GM23338 (cell line): ENCODE measurements around the gene IKZF1. TPM values are rescaled to one million over a fixed set of nuclear protein-coding genes. Genes with fewer than 3 reads are reported as not detected.

Experiments
- ATAC-seq: fragments of 200-7000 bp; cut with Tn5 transposase; 3 replicates; pipeline ENCODE4 v1.9.1; 2020
- DNase-seq: peaks from one replicate; pipeline ENCODE4 v3.0.0-alpha.2; 2015; ENCODE audit warnings: low spot score
- H2AFZ ChIP-seq: fragments of 200-600 bp; sonication (generic); 2 replicates; pipeline ENCODE4 v1.8.0; 2016; ENCODE audit warnings: antibody characterized with exemption, mild to moderate bottlenecking, moderate library complexity
- H3F3A ChIP-seq: fragments of 200-600 bp; sonication (generic); replicated peaks from 2 replicates; pipeline ENCODE4 v1.8.0; 2017; ENCODE audit warnings: antibody characterized with exemption, mixed run types, low read depth
- H3K27ac ChIP-seq: fragments of 200-600 bp; sonication (generic); 2 replicates; pipeline ENCODE4 v1.6.1; 2016; ENCODE audit warnings: low read depth
- H3K27me3 ChIP-seq: fragments of 200-600 bp; sonication (generic); 2 replicates; pipeline ENCODE4 v1.8.0; 2016; ENCODE audit warnings: mild to moderate bottlenecking, mixed run types, moderate library complexity; ENCODE audit not compliant: insufficient read depth
- H3K36me3 ChIP-seq: fragments of 200-600 bp; sonication (generic); 2 replicates; pipeline ENCODE4 v1.8.0; 2016; ENCODE audit warnings: mild to moderate bottlenecking; ENCODE audit not compliant: insufficient read depth
- H3K4me1 ChIP-seq: fragments of 200-600 bp; sonication (generic); 2 replicates; pipeline ENCODE4 v1.8.0; 2016; ENCODE audit warnings: mild to moderate bottlenecking, moderate library complexity; ENCODE audit not compliant: insufficient read depth
- H3K4me2 ChIP-seq: fragments of 200-600 bp; sonication (generic); 2 replicates; pipeline ENCODE4 v1.7.1; 2017; ENCODE audit warnings: mixed run types
- H3K4me3 ChIP-seq: fragments of 200-600 bp; sonication (generic); 2 replicates; pipeline ENCODE4 v1.6.1; 2016; ENCODE audit warnings: mixed run types
- H3K79me2 ChIP-seq: fragments of 200-600 bp; sonication (generic); replicated peaks from 2 replicates; pipeline ENCODE4 v1.8.0; 2017; ENCODE audit warnings: mild to moderate bottlenecking; ENCODE audit not compliant: insufficient read depth
- H3K9me2 ChIP-seq: fragments of 200-600 bp; sonication (generic); 2 replicates; pipeline ENCODE4 v1.8.0; 2017; ENCODE audit not compliant: insufficient read depth
- H4K20me1 ChIP-seq: fragments of 200-600 bp; sonication (generic); replicated peaks from 2 replicates; pipeline ENCODE4 v1.8.0; 2017; ENCODE audit warnings: mild to moderate bottlenecking; ENCODE audit not compliant: insufficient read depth
- H3K27ac Mint-ChIP-seq: 2 replicates; pipeline ENCODE4 v1.8.0; 2020; ENCODE audit warnings: inconsistent platforms, mild to moderate bottlenecking, moderate library complexity, mixed read lengths
- H3K27me3 Mint-ChIP-seq: 3 replicates; pipeline ENCODE4 v1.8.0; 2022; ENCODE audit warnings: low read depth, mild to moderate bottlenecking, moderate library complexity, mixed read lengths, inconsistent platforms; ENCODE audit not compliant: insufficient read depth, poor library complexity
- H3K36me3 Mint-ChIP-seq: 3 replicates; pipeline ENCODE4 v1.8.0; 2021; ENCODE audit warnings: low read depth, mild to moderate bottlenecking, inconsistent platforms, moderate library complexity, mixed read lengths
- H3K4me1 Mint-ChIP-seq: 3 replicates; pipeline ENCODE4 v1.8.0; 2020; ENCODE audit warnings: mild to moderate bottlenecking, inconsistent platforms, mixed read lengths
- H3K4me3 Mint-ChIP-seq: 3 replicates; pipeline ENCODE4 v1.8.0; 2021; ENCODE audit warnings: moderate library complexity, mild to moderate bottlenecking, inconsistent platforms, mixed read lengths
- H3K9me3 Mint-ChIP-seq: 3 replicates; pipeline ENCODE4 v1.8.0; 2020; ENCODE audit warnings: moderate library complexity, mild to moderate bottlenecking, inconsistent platforms, mixed read lengths
- CREB1 ChIP-seq: fragments of 250-450 bp; sonication (Bioruptor Pico); IDR thresholded peaks from 2 replicates; pipeline ENCODE4 v1.5.0; 2020; ENCODE audit warnings: low read depth, mild to moderate bottlenecking, moderate library complexity
- EZH2 ChIP-seq: fragments of 200-600 bp; sonication (generic); IDR thresholded peaks from one replicate; pipeline ENCODE4 v1.8.0; 2017; ENCODE audit warnings: antibody characterized with exemption, mild to moderate bottlenecking, low read depth; ENCODE audit not compliant: unreplicated experiment
- EZH2phosphoT487 ChIP-seq: fragments of 200-600 bp; sonication (generic); IDR thresholded peaks from one replicate; pipeline ENCODE4 v1.8.1; 2018; ENCODE audit warnings: antibody characterized with exemption; ENCODE audit not compliant: unreplicated experiment
- NANOG ChIP-seq: IDR thresholded peaks from 2 replicates; pipeline ENCODE4 v1.6.1; 2016; ENCODE audit warnings: antibody characterized with exemption, borderline replicate concordance
- POLR2AphosphoS5 ChIP-seq: IDR thresholded peaks from 2 replicates; pipeline ENCODE4 v1.6.1; 2016; ENCODE audit warnings: antibody characterized with exemption, low read depth
- REST ChIP-seq: IDR thresholded peaks from one replicate; pipeline ENCODE4 v1.6.1; 2018; ENCODE audit warnings: antibody characterized with exemption; ENCODE audit not compliant: unreplicated experiment
- STAT1 ChIP-seq: IDR thresholded peaks from one replicate; pipeline ENCODE4 v1.6.1; 2016; ENCODE audit warnings: antibody characterized with exemption; ENCODE audit not compliant: unreplicated experiment
- ZNF114 ChIP-seq: fragments of 250-450 bp; sonication (Bioruptor Pico); IDR thresholded peaks from 2 replicates; pipeline ENCODE4 v1.5.0; 2020; ENCODE audit warnings: mild to moderate bottlenecking, moderate library complexity
- ZNF331 ChIP-seq: fragments of 250-450 bp; sonication (Bioruptor Pico); IDR thresholded peaks from 2 replicates; pipeline ENCODE4 v1.5.0; 2020; ENCODE audit warnings: low read depth, mild to moderate bottlenecking, moderate library complexity
- ZNF462 ChIP-seq: fragments of 250-450 bp; sonication (Bioruptor Pico); IDR thresholded peaks from 2 replicates; pipeline ENCODE4 v1.5.0; 2020; ENCODE audit warnings: mild to moderate bottlenecking, moderate library complexity
- polyA plus RNA-seq: library from polyadenylated mRNA; unstranded; fragments of >200 nt; fragmentation: Nextera tagmentation; extraction: Ambion mirVana; gene quantifications from 2 replicates; pipeline ENCODE4 v1.2.1, GENCODE V29; 2016
- total RNA-seq: library from RNA; depleted of rRNA; stranded (reverse); fragments of >200 nt; shearing (Covaris generic); gene quantifications from 2 replicates; pipeline ENCODE4 v1.2.3, GENCODE V29; 2014
- TF ChIP-seq, protein P1 (sequence below): IDR thresholded peaks from 2 replicates; pipeline ENCODE4 v1.6.1; 2016; ENCODE audit warnings: antibody characterized with exemption

Gene IKZF1
- total and polyA plus RNA-seq, 2 experiments from 2014 or later, result 0.57 to 1.8 TPM

DNA sequence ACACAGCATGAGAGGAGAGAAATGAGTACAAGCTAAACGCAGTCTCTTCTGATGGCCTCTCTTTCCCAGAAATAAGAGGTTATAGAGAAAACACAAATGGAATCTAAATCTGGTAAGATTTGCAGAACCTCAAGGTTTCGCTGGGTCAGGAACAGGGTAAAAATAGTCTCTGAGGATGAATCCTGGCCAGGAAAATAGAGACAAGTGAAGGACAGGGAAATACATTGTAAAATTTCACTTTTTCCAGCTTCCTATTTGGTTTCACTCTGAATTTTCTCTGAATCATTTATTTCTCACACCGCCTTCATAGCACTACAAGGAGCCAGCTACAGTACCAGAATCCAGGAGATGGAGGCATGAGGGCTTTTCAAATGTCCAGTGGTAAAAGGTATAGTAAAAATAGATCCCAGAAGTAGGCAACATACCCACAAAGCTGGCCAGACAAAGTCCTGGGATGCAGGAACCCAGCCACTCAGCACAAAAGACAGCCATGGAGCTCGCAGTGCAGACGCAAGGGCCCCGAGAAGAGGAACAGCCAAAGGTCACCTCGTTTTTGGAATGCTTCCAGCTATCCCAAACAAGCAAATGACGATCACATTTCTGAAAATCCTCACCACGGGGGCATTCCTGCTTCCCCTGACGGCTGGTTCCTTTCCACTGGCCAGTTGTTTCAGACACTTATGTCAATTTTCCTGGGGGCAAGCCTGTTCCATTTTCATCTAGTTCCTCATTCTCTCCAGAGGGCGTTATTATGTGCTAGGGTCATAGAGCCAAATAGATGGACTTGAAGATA lies 21.5 kb upstream of the IKZF1 start:
- H2AFZ ChIP-seq, result no peak overlapping the region
- no peak for ATAC-seq
- no peaks in the 10 kb centered on the region for H3F3A ChIP-seq
- no peak overlapping the region for H3K4me2 ChIP-seq
- no peaks in the 10 kb centered on the region for H3K4me1 Mint-ChIP-seq
- no peaks in the 10 kb centered on the region for H3K27me3 Mint-ChIP-seq
- H3K36me3 ChIP-seq, result no peaks in the 10 kb centered on the region
- no peaks in the 10 kb centered on the region for H3K27me3 ChIP-seq
- no peaks in the 10 kb centered on the region for H3K79me2 ChIP-seq
- no peak overlapping the region for H3K27ac Mint-ChIP-seq
- H4K20me1 ChIP-seq, result no peaks in the 10 kb centered on the region
- no peaks in the 10 kb centered on the region for H3K9me3 Mint-ChIP-seq
- no peaks in the 10 kb centered on the region for H3K36me3 Mint-ChIP-seq
- TF ChIP-seq REST (no peak), CREB1 (CRISPR knock-in tag) (no peak), STAT1 (no peak), EZH2phosphoT487 (no peak), NANOG (no peak), ZNF331 (CRISPR knock-in tag) (no peak), EZH2 (no peak)
- DNase-seq, result no peak
- no peak overlapping the region for H3K4me3 Mint-ChIP-seq
- no peak overlapping the region for H3K4me3 ChIP-seq
- no peaks in the 10 kb centered on the region for H3K4me1 ChIP-seq
- H3K27ac ChIP-seq, result no peak overlapping the region
- H3K9me2 ChIP-seq, result no peaks in the 10 kb centered on the region

- Mint-ChIP-seq H3K36me3 (no peaks in the 10 kb centered on the region), H3K9me3 (no peaks in the 10 kb centered on the region), H3K4me3 (no peak overlapping the region), H3K4me1 (no peaks in the 10 kb centered on the region), H3K27me3 (no peaks in the 10 kb centered on the region), H3K27ac (no peak overlapping the region)
- Histone ChIP-seq H3F3A (no peaks in the 10 kb centered on the region), H4K20me1 (no peaks in the 10 kb centered on the region), H3K27me3 (no peaks in the 10 kb centered on the region), H3K4me2 (no peak overlapping the region), H3K4me3 (no peak overlapping the region), H3K27ac (no peak overlapping the region), H3K4me1 (no peaks in the 10 kb centered on the region), H3K9me2 (no peaks in the 10 kb centered on the region), H3K36me3 (no peaks in the 10 kb centered on the region), H2AFZ (no peak overlapping the region), H3K79me2 (no peaks in the 10 kb centered on the region)
- DNase-seq (no peak), ATAC-seq (no peak)
- TF ChIP-seq CREB1 (CRISPR knock-in tag) (no peak), POLR2AphosphoS5 (no peak), ZNF462 (CRISPR knock-in tag) (no peak), EZH2phosphoT487 (no peak), ZNF114 (CRISPR knock-in tag) (no peak)
- TF ChIP-seq, protein P1, sequence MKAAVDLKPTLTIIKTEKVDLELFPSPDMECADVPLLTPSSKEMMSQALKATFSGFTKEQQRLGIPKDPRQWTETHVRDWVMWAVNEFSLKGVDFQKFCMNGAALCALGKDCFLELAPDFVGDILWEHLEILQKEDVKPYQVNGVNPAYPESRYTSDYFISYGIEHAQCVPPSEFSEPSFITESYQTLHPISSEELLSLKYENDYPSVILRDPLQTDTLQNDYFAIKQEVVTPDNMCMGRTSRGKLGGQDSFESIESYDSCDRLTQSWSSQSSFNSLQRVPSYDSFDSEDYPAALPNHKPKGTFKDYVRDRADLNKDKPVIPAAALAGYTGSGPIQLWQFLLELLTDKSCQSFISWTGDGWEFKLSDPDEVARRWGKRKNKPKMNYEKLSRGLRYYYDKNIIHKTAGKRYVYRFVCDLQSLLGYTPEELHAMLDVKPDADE, result no peak
Measured at GRCh38 chr7:50283731-50284130, 20.8 kb upstream of the IKZF1 start.
